GM19351 (cell line): ENCODE measurements around the gene GNG13.

Experiments used
- ATAC-seq: cut with Tn5 transposase; IDR thresholded peaks from one replicate; pipeline ENCODE4 v1.9.1; 2021; ENCODE audit warnings: mild to moderate bottlenecking, moderate library complexity; ENCODE audit not compliant: unreplicated experiment

GNG13 gene

DNA sequence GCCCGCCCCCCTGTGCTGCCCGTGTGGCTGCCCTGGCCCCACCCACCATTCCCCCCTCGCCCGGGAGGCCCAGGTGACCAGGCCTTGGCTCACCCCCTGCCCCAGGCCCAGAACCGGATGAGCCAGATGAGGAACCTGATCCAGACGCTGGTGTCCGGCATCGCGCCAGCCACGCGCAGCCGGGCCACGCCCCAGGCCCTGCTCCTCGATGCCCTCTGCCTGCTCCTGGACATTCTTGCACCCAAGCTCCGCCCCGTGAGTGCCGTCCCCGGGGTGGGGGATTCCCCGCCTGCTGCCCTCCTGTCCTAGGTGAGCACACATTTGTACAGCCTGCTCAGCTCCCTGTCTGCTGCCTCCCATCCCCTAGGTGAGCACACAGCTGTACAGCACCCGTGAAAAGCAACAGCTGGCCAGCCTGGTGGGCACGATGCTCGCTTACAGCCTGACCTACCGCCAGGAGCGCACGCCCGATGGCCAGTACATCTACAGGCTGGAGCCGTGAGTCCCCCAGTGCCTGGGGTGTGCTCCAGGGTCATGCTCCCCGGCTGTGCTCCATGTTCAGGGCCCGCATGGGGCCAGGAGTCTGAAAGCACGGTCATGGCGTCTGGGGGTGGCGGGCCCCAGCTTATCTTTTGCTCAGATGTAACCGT lies 4.8 kb downstream of the GNG13 start:
- no peak for ATAC-seq

DNA sequence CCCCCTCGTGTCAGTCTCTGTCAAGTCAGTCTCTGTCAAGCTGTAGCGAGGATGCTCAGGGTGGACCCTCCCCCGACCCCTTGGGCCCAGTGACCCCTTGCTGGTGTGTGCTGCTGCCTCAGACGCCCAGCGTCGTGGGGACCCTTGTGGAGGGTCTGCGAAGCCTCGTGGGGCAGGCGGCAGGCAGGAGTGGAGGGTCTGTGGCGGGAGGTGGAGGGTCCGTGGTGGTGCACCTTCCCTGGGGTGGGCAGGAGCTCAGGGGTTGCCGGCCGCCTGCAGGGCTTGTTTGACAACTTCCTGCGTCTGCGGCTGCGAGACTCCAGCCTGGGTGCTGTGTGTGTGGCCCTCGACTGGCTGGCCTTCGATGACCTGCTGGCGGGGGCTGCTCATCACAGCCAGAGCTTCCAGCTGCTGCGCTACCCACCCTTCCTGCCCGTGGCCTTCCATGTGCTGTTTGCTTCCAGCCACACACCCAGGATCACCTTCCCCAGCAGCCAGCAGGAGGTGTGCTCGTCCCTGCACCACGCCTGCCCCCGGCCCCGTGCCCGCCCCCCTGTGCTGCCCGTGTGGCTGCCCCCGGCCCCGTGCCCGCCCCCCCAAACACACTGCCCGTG lies 5.6 kb downstream of the GNG13 start:
- ATAC-seq: no peak

DNA sequence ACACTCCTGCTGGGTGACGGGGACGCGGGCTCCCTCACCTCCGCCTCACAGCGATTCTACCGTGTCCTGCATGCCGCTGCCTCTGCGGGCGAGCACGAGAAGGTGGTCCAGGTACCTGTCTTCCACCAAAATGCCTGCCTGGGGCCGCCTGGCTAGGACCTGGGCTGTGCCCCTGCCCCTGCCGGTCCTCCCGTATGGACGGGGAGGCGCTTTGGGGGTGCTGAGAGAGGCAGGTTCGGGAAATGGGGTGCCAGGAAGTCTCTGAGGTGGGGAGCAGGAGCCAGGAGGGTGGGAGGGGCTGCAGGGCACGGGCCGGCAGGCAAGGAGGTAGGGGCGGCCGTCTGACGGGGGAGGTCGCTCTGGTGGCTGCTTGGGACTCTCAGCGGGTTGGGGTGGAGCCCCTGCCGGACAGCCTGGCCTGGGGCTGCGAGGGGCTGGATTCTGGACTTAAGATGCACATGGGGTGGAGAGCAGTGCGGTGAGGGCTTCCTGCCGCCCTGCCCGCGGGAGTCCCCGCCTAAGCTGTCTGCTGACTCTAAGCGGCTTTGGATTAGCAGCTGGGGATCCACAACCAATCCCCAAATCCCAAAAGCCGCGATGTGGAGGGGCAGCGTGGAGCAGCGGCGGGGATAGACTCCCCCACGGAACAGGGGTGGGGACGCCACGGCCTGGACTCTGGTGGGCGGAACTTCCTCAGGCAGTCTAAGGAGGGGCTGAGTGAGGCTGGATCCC lies 6.3 kb downstream of the GNG13 start:
- ATAC-seq: no peak

DNA sequence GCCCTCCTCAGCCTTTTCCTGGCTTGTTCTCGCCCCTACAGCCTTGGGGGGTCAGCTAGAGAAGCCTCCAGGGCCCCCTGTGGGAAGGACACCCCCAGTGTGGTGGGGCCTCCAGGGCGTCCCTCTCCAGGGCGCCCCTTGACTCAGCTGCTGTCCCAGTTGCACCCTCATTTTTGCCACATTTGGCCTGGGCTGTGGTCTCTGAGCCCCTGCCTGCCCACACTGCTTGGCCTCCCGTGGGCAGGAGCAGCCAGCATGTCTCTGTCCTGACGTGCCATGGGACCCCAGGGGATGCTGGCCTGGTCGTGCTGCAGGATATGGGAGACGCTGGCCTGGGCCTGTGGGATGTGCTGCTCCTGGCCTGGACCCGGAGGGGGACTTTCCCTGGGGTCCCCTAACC lies 7.1 kb downstream of the GNG13 start:
- no peak for ATAC-seq

DNA sequence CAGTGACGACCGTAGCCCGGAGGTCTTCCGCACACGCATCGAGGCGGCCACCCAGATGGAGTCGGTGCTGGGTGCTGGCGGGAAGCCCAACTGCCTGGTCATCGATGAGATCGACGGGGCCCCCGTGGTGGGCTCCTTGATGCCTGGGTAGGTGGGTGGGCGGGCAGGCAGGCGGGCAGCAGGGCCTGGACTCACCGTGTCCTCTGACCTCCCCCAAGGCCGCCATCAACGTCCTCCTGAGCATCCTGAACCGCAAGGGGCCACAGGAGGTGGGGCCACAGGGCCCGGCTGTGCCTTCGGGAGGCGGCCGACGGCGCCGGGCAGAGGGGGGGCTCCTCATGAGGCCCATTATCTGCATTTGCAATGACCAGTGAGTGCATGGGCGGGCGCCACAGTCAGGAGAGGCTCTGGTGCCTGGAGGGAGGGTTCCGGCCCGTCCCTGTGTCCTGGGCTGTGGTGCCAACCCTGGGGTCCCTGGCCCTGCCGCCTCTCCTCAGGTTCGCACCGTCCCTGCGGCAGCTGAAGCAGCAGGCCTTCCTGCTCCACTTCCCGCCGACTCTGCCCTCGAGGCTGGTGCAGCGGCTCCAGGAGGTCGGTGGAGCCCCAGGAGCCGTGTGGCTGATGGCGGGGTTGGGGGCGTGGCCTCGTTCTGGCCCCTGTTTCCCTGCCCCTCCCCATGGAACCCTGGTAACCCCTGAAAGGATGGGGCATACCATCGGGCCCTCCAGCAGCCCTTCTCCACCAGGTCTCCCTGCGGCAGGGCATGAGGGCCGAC lies 8.1 kb downstream of the GNG13 start:
- ATAC-seq: no peak

DNA sequence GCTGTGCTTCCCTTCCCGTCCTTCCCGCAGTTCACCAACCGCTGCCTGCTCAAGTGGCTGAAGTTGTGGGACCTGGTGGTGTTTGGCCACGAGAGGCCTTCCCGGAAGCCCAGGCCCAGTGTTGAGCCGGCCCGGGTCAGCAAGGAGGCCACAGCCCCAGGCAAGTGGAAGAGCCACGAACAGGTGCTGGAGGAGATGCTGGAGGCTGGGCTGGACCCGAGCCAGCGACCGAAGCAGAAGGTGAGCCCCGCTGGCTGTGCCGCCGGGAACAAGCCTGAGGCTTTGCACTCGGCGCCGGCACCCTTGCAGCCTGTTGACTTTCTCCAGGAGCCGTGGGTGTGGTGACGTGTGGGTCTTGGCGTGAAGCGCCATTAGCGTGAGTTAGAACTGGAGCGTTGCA lies 9.4 kb downstream of the GNG13 start:
- ATAC-seq: no peak

DNA sequence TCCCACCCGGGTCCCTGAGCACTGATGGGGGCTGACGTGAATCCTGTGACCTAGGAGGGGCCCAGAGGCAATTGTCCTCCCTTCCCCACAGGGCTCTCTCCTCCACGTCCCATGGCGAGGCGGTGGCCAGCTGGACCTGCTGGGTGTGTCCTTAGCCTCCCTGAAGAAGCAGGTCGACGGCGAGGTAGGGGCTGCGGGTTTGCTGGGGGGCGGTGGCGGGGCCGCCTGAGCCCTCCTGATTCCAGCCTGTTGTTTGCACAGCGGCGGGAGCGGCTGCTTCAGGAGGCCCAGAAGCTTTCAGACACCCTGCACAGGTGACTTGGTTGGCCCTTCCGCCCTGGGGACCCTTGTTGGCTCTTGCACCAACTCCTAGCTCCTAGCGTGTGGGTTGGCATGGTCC lies 10.4 kb downstream of the GNG13 start:
- no peak for ATAC-seq

DNA sequence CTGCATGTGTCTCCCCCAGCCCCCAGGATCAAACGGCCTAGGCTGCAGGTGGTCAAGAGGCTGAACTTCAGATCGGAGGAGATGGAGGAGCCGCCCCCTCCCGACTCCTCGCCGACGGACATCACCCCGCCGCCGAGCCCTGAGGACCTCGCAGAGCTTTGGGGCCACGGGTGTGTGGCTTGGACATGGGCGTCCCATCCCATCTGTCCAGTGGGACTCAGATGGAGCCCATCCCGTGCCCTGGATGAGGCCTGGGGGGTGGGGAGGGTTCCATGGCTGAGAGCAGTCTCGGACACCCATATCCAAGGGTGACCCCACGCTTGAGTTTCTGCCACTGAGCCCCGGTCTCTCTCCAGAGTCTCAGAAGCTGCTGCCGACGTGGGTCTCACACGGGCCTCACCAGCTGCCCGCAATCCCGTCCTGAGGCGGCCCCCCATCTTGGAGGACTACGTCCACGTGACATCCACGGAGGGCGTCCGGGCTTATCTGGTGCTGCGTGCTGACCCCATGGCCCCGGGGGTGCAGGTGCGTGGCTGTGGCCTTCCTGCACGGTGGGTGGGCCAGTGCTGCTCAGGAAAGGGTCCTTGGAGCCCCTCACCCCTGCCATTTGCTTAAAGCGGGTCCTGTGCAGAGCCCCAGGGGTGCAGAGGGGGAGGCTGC lies 11.2 kb downstream of the GNG13 start:
- no peak for ATAC-seq

DNA sequence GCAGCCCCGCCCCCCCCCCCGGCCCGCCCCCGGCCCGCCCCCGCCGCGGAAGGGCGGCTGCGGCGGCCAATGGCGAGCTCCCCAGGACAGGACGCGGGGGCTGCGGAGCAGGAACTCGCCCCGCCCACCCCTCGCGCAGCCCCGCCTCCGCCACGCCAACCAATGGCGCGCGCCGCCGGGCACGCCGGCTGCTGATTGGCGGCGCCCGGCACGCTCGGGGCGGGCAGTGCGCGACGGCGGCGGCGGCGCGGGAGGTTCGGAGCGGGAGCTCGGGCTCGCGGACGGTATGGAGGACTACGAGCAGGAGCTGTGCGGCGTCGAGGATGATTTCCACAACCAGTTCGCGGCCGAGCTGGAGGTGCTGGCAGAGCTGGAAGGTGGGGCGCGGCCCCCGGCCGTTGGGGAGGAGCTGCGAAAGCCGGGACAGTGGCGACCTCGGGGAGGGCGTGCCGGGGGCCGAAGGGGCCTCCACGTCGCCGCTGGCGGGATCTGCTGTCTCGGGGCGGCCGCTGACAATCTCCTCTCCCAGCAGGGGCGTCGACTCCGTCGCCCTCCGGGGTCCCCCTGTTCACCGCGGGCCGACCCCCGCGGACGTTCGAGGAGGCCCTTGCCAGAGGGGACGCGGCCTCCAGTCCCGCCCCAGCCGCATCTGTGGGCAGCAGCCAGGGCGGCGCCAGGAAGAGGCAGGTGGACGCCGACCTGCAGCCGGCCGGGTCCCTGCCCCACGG lies 12.0 kb downstream of the GNG13 start, which contains the start of gene CHTF18:
Gene CHTF18 (plus strand): TSS at position 222 of the 728 bp plus-strand sequence. CDS start 65 bp downstream, at position 287.
- peak; percentile 74 for ATAC-seq

DNA sequence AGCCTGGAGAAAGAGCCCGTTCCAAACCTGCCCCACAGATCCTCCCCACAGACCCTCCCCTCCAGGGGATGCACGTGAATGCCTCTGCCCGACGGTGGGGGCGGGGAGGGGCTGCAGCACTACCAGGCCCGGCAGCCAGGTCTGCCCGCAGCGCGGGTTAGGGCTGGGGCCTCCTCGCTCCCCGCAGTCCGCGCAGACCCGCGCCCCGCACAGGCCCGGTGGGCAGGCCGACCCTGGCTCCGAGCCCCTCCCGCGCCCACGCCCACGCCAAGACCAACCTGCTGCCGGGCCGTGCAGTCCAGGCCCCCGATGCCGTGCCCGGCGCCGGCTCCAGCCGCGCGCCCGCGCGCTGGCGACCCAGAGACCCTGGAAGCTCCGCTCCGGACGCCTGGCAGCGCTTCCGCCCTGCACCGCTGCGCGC lies 12.5 kb downstream of the GNG13 start, which contains the start of gene RPUSD1:
Gene RPUSD1 (minus strand): TSS at position 404 of the 421 bp plus-strand sequence. CDS start 644 bp downstream, outside the sequence.
- peak; percentile 23 for ATAC-seq

DNA sequence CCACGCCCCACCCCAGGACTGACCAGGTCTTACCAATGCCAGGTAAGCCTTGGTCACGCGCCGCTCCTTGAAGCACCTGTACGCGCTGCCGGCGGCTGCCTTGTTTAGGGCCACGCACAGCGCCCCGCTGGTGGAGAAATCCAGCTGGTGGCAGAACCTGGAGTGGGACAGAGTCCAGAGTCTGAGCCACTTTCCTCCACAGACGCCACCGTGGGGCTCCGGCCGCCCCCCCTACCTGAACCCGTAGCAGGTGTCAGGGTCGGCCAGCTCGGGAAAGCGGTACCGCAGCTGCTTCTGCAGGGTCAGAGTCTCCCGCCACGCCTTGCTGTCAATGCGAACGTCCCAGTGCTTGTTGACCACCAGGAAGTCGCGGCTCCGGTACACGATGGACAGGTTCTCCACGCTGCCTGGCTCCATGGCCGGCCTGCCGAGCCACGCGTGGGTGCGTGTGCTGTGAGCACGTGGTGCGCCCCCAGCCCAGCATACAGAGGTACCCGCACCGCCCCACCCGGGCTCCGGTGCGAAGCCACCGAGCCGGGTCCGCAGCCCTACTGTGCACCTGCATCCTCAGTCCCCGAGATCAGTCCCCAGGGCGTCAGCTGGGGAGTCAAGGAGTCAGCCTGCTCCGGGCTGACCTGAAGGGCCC lies 13.1 kb downstream of the GNG13 start:
- ATAC-seq: no peak

DNA sequence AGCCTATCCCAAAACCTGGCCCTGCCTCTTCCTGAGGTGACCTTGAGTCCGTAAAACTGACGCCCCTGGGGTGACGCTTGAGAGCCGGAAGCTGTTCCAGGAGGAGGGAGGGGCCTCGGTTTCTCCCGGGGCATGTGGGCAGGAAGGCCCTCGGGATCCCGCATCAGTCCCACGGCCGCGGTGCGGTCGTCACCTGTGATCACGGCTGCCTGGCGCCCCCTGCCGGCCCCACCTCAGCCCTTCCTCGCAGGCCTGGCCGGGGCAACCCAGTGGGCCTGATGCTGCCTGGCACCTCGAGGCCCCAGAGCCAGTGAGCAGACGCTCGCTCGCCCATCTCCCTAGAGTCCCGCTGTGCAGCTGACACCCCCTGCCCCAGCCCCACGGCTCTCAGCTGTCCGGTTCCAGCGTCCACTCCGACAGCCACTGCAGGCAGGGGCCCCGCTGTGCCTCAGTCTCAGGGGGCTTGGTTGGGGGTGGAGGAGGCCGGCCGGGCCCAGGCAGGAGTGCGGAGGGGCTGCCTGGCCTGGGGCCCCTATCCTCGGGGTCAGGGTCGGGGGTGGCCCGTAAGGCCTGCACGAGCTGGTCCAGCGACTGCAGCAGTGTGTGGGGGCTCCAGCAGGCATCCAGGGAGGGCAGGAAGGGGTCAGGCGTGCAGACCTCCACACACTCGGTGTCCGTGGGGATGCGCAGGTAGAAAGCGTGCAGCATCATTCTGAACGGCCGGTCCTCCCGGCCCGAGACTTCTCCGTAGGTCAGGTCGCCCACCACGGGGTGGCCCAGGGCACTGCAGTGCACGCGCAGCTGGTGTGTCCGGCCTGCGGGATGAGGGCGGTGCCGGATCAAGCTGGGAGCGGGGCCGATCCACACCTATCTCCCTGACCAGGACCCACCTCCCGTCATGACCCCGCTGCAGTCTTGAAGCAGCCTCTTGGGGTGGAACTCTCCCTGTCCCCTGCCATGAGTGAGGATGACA lies 14.7 kb downstream of the GNG13 start:
- ATAC-seq: no peak

DNA sequence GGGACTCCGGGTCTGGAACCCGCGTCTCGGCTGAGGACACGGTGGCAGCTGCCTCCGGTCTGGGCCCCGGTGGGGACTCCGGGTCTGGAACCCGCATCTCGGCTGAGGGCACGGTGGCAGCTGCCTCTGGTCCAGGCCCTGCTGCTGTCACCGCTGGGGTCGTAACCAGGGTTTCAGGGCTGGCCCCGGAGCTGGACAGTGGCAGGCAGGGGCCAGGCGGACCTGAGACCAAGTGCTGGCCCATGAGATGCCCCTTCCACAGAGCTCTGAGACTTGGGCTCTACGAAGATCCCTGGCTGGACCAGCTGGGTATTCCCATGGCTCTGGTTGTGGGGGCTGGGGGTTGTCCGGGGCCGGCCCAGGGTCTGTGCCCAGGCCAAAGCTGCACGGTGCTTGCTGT lies 16.1 kb downstream of the GNG13 start:
- ATAC-seq: no peak

DNA sequence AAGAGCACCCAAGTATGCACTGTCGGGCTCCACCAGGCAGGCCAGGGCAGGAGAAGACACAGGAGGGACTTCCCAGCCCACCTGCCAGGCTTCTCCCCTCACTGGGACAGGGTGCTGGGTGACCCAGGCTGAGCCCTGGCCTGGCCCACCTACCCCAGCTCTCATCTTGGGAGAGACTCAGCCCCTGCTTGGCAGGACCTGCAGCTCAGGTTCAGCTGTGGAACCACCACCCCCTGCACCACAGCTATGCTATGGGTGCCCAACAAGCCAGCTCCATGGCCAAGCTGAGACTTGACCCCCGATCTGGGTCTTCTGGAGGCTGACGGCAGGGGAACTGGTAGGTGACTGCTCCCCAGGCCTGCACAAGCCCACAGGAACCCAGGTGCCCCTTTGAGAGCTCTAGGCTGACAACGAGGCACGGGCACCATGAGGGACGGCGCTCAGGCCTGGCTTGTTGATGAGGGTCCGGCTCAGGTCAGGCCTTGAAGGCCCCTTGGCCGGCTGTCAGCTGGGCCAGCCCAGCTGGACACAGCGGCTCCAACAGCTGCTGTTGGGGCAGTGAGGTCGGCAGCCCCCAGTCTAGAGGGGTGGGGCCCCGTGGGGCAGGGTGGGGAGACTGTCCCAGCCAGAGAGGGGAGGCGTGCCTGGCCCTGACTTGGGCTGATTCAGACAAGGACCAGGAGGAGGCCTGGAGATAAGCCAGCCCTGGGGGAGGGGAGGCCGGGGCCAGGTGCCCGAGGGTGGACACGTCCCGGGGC lies 17.0 kb downstream of the GNG13 start:
- ATAC-seq: no peak

DNA sequence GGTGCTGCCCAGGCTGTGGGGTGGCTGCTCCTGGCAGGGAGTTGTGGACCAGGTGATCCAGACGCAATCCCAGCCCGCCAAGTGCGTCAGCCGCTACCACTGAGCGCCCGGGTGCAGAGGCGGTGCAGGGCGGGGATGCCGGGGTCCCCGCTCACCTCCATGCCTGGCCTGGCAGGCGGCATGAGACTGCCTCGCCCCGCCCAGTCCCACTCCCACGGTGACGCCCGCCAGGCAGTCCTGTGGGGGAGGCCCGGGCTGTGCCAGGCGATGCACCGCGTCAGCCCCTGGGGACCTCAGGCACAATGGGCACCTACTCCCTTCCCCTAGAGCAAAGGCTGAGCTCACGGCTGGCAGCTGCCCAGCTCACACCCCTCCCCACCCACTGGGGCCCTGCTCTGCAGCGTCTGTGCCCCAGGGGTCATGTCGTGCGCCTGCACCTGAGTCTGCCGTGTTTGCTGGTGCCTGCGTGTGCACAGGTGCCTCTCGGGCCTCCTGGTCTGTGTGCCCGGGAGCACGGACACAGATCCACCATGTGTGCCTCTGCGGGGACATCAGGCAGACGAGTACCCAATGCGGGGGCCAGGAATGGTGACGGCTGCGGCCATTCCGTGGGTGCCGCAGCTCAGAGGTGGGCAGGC lies 17.6 kb downstream of the GNG13 start:
- no peak for ATAC-seq

DNA sequence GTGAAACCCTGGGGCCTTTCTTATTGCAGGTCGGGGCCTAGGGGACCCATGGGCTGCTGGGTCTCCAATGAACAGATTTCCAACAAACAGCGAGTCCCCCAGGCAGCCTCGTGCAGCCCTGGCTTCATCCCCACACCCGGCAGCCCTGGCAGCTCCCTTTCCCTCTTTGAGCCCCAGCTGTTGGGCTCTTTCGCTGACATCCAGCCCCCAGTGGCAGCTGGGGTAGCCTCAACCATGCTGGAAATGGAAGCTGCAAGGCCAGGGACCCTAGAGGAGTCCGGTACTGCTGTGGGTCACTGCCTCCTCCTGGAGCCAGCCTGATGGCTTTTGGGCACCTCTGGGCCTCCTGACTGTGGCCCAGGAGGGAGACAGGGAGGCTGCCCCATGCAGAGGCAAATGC lies 18.3 kb downstream of the GNG13 start:
- no peak for ATAC-seq

DNA sequence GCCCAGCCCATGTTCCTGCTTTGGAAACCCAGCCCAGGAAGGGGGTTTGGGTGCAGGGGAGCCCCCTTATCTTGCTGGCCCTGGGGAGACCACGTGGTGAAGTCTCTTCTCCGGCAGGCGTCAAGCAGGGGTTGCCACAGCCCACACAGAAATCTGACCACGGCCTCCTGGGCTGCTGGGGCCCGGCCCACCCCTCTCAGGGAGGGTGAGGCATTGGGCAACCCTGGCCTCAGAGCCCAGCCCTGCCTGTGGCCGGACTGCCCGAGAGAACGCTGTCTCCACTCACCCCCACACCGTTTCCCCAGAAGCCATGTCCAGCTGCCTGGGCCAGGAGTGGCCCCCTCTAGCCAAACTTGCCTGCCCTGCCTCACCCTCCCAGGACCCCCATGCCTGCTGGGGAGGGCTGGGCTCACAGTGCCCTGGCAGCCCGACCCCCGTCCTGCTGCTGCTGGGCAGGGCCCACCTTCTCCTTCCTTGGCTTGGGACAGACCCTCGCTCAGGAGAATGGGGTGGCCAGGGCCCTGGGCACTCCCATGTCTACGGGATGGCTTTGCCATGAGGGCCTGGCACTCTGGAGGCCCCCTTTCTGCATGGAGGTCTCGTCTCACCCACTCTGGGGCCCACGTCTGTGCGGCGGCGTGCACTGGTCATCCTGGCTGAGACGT lies 19.1 kb downstream of the GNG13 start:
- no peak for ATAC-seq
